B cell (primary cell): ENCODE data around the gene PGM1. TPM values are rescaled to one million over a fixed set of nuclear protein-coding genes. Genes with fewer than 3 reads are reported as not detected.

Source experiments
- ATAC-seq: fragments of 200-7000 bp; cut with Tn5 transposase; one replicate; pipeline ENCODE4 v1.10.0; 2021; ENCODE audit warnings: low read depth, mild to moderate bottlenecking, moderate number of reproducible peaks, moderate library complexity
- CTCF ChIA-PET: fragments of 350-600 bp; sonication (Branson Sonifier 250); formaldehyde crosslinking; loops from one replicate; lab custom pipeline; 2021; ENCODE audit warnings: antibody characterized with exemption, inconsistent platforms; lab: Charles Lee
- POLR2A ChIA-PET: fragments of 350-600 bp; sonication (Branson Sonifier 250); formaldehyde crosslinking; loops from one replicate; lab custom pipeline; 2021; ENCODE audit warnings: antibody characterized with exemption; lab: Charles Lee
- DNase-seq: peaks from one replicate; pipeline ENCODE4 v3.0.0; 2013
- H2AFZ ChIP-seq: 2 replicates; pipeline ENCODE4 v1.6.1; 2012; ENCODE audit warnings: mild to moderate bottlenecking, low read depth, low read length; ENCODE audit not compliant: insufficient read depth, poor library complexity, severe bottlenecking
- H3K27ac ChIP-seq, 2 donors: 1 replicate in 1 of 2; 2 replicates in 1 of 2; pipeline ENCODE4 v1.5.1; 2012 to 2013; ENCODE audit warnings: low read length in 2 of 2, mild to moderate bottlenecking in 2 of 2, moderate library complexity in 1 of 2
- H3K27me3 ChIP-seq, 4 experiments: fragments of 200-600 bp in 1 of 4; sonication (generic) in 1 of 4; replicated peaks in 1 of 4; 1 replicate in 2 of 4; 2 replicates in 2 of 4; pipeline versions ENCODE4 v1.6.1 to v1.7.0; 2013 to 2016; ENCODE audit warnings: low read length in 3 of 4, mild to moderate bottlenecking in 2 of 4, mixed read lengths in 1 of 4, moderate library complexity in 1 of 4; ENCODE audit not compliant: insufficient read depth in 4 of 4, control insufficient read depth in 3 of 4; ENCODE audit errors: control extremely low read depth in 1 of 4
- H3K36me3 ChIP-seq, 2 experiments: replicated peaks in 1 of 2; 1 replicate in 1 of 2; 2 replicates in 1 of 2; pipeline versions ENCODE4 v1.6.1 to v1.7.1; 2013; ENCODE audit warnings: low read length in 1 of 2; ENCODE audit not compliant: insufficient read depth in 2 of 2, control insufficient read depth in 1 of 2; ENCODE audit errors: control extremely low read depth in 1 of 2, extremely low read depth in 1 of 2
- H3K4me1 ChIP-seq, 2 donors: fragments of 200-600 bp in 1 of 2; sonication (generic) in 1 of 2; 1 replicate in 1 of 2; 2 replicates in 1 of 2; pipeline versions ENCODE4 v1.5.1 to v1.6.1; 2013 to 2017; ENCODE audit warnings: low read length in 2 of 2; ENCODE audit not compliant: control insufficient read depth in 2 of 2, insufficient read depth in 2 of 2
- H3K4me2 ChIP-seq: replicated peaks from 2 replicates; pipeline ENCODE3; 2012; ENCODE audit warnings: mild to moderate bottlenecking, low read depth, low read length; ENCODE audit not compliant: poor library complexity, severe bottlenecking
- H3K4me3 ChIP-seq, 5 experiments: fragments of 200-600 bp in 1 of 5; sonication (generic) in 1 of 5; 1 replicate in 3 of 5; 2 replicates in 2 of 5; pipeline versions ENCODE4 v1.5.1 to v1.7.0; 2011 to 2016; ENCODE audit warnings: low read length in 4 of 5, mild to moderate bottlenecking in 4 of 5, low read depth in 2 of 5, control low read depth in 1 of 5, moderate library complexity in 1 of 5; ENCODE audit not compliant: insufficient read depth in 1 of 5; ENCODE audit errors: control extremely low read depth in 1 of 5, extremely low read depth in 1 of 5
- H3K79me2 ChIP-seq: fragments of 200-600 bp; sonication (generic); one replicate; pipeline ENCODE4 v1.6.0; 2016; ENCODE audit warnings: low read length; ENCODE audit not compliant: control insufficient read depth, insufficient read depth
- H3K9ac ChIP-seq: fragments of 200-600 bp; sonication (generic); 2 replicates; pipeline ENCODE4 v1.6.1; 2017; ENCODE audit warnings: mild to moderate bottlenecking, low read length, moderate library complexity
- H3K9me3 ChIP-seq, 3 donors: one replicate each; pipeline versions ENCODE4 v1.6.1 to v1.7.1; 2013; ENCODE audit warnings: low read length in 2 of 3; ENCODE audit not compliant: control insufficient read depth in 2 of 3, insufficient read depth in 1 of 3; ENCODE audit errors: control extremely low read depth in 1 of 3
- H4K20me1 ChIP-seq: 2 replicates; pipeline ENCODE4 v1.6.0; 2012; ENCODE audit warnings: mild to moderate bottlenecking, low read length; ENCODE audit not compliant: insufficient read depth, control insufficient read depth, poor library complexity, severe bottlenecking
- H3K27ac Mint-ChIP-seq: one replicate; pipeline ENCODE4 v1.8.0; 2021; ENCODE audit warnings: mixed read lengths
- H3K27me3 Mint-ChIP-seq: one replicate; pipeline ENCODE4 v1.8.0; 2021; ENCODE audit warnings: mixed read lengths
- H3K4me1 Mint-ChIP-seq: one replicate; pipeline ENCODE4 v1.8.0; 2021; ENCODE audit warnings: mixed read lengths
- H3K4me3 Mint-ChIP-seq: one replicate; pipeline ENCODE4 v1.8.0; 2021; ENCODE audit warnings: mixed read lengths
- H3K9me3 Mint-ChIP-seq: one replicate; pipeline ENCODE4 v1.8.0; 2022; ENCODE audit warnings: mixed read lengths; ENCODE audit not compliant: insufficient read depth
- EZH2 ChIP-seq: IDR thresholded peaks from 2 replicates; pipeline ENCODE4 v1.6.1; 2012; ENCODE audit warnings: borderline replicate concordance, low read depth, mild to moderate bottlenecking, moderate library complexity, low read length; ENCODE audit not compliant: insufficient read depth, poor library complexity, severe bottlenecking
- WGBS: methylation state at CpG from one replicate; pipeline ENCODE4 v1.1.5; 2013; ENCODE audit warnings: missing lambda C conversion rate; ENCODE audit not compliant: insufficient coverage; 5-methylcytosine and 5-hydroxymethylcytosine counted together
- intact Hi-C: fragments of 100-400 bp; cut with micrococcal nuclease; formaldehyde crosslinking; loops from one replicate; pipeline ENCODE4 v1.10.0; 2022
- polyA plus RNA-seq: library from polyadenylated mRNA; depleted of rRNA; stranded (reverse); fragments of >200 nt; gene quantifications from 2 replicates; pipeline ENCODE4 v1.2.3, GENCODE V29; 2012
- total RNA-seq, 2 donors: library from RNA; stranded (reverse); fragments of 120-200 nt in 1 of 2; gene quantifications; 1 replicate in 1 of 2; 2 replicates in 1 of 2; pipeline versions ENCODE4 v1.2.3 to v1.2.4, GENCODE V29; 2013 to 2022
- TF ChIP-seq, protein P1 (sequence below): fragments of 200-600 bp; IDR thresholded peaks from one replicate; pipeline ENCODE4 v1.8.0; 2022; ENCODE audit warnings: antibody characterized with exemption, mild to moderate bottlenecking

The PGM1 gene
- total and polyA plus RNA-seq, 2 donors (not counting 1 experiment from before 2014, with no cell fraction given), result 4.2 to 13.2 TPM

GRCh38 chr1:63648689-63649088, 55.5 kb downstream of the PGM1 start:
- H3K36me3 ChIP-seq, result peaks cover 0 to 8% of the 10 kb centered on the region in 2 experiments
- no peaks in the 10 kb centered on the region for H4K20me1 ChIP-seq
- Mint-ChIP-seq H3K27ac (no peak overlapping the region), H3K4me3 (no peak overlapping the region), H3K4me1 (no peaks in the 10 kb centered on the region), H3K9me3 (no peaks in the 10 kb centered on the region), H3K27me3 (no peaks in the 10 kb centered on the region)
- H3K4me3 ChIP-seq, result no peak overlapping the region
- no peak overlapping the region for H3K4me2 ChIP-seq
- intact Hi-C loops, result no loop called here
- TF ChIP-seq, protein P1, sequence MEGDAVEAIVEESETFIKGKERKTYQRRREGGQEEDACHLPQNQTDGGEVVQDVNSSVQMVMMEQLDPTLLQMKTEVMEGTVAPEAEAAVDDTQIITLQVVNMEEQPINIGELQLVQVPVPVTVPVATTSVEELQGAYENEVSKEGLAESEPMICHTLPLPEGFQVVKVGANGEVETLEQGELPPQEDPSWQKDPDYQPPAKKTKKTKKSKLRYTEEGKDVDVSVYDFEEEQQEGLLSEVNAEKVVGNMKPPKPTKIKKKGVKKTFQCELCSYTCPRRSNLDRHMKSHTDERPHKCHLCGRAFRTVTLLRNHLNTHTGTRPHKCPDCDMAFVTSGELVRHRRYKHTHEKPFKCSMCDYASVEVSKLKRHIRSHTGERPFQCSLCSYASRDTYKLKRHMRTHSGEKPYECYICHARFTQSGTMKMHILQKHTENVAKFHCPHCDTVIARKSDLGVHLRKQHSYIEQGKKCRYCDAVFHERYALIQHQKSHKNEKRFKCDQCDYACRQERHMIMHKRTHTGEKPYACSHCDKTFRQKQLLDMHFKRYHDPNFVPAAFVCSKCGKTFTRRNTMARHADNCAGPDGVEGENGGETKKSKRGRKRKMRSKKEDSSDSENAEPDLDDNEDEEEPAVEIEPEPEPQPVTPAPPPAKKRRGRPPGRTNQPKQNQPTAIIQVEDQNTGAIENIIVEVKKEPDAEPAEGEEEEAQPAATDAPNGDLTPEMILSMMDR, result no peak
- no peak for TF ChIP-seq EZH2
- no peak overlapping the region for H3K27ac ChIP-seq
- DNase-seq (no peak), ATAC-seq (no peak)
- H3K79me2 ChIP-seq, result no peaks in the 10 kb centered on the region
- CTCF ChIA-PET, result no interaction called here
- H3K4me1 ChIP-seq, result no peaks in the 10 kb centered on the region
- H3K9me3 ChIP-seq, result no peaks in the 10 kb centered on the region
- no peaks in the 10 kb centered on the region for H3K27me3 ChIP-seq
- no peak overlapping the region for H2AFZ ChIP-seq
- POLR2A ChIA-PET, result no interaction called here
- H3K9ac ChIP-seq, result no peak overlapping the region
- WGBS, result no CpG with 5 or more reads among the region's 1 CpG

GRCh38 chr1:63651161-63651701, 58.0 kb downstream of the PGM1 start:
- intact Hi-C loops, result no loop called here

More at GRCh38 chr1:63651161-63651701, 58.0 kb downstream of the PGM1 start:
- Histone ChIP-seq H3K36me3 (peaks cover 0 to 11% of the 10 kb centered on the region in 2 experiments), H4K20me1 (no peaks in the 10 kb centered on the region), H3K4me3 (no peak overlapping the region), H3K27ac (no peak overlapping the region), H3K9ac (no peak overlapping the region), H3K79me2 (no peaks in the 10 kb centered on the region), H3K27me3 (no peaks in the 10 kb centered on the region), H3K9me3 (no peaks in the 10 kb centered on the region), H3K4me1 (no peaks in the 10 kb centered on the region), H2AFZ (no peak overlapping the region), H3K4me2 (no peak overlapping the region)
- ChIA-PET POLR2A (no interaction called here), CTCF (interaction anchor here (0.6 to 0.7 kb wide), 2 partner anchors 16 to 207 kb away, joined by 3 read pairs; no protein-coding TSS in a partner anchor)
- no peaks in the 10 kb centered on the region for H3K4me1 Mint-ChIP-seq
- no peak overlapping the region for H3K27ac Mint-ChIP-seq
- no peaks in the 10 kb centered on the region for H3K9me3 Mint-ChIP-seq
- H3K27me3 Mint-ChIP-seq, result no peaks in the 10 kb centered on the region
- H3K4me3 Mint-ChIP-seq, result no peak overlapping the region
- no peak for ATAC-seq
- 99% methylated on average over 5 of the region's 6 CpGs for WGBS
- no peak for TF ChIP-seq EZH2
- TF ChIP-seq, protein P1, result no peak
- DNase-seq, result no peak
